ENCODE data around the gene KAT8.

KAT8 gene

GRCh38 chr16:31179747-31180459 is 62.4 kb downstream of the KAT8 start, which contains the start of gene FUS (continued):
- TF ChIP-seq, protein P1, sequence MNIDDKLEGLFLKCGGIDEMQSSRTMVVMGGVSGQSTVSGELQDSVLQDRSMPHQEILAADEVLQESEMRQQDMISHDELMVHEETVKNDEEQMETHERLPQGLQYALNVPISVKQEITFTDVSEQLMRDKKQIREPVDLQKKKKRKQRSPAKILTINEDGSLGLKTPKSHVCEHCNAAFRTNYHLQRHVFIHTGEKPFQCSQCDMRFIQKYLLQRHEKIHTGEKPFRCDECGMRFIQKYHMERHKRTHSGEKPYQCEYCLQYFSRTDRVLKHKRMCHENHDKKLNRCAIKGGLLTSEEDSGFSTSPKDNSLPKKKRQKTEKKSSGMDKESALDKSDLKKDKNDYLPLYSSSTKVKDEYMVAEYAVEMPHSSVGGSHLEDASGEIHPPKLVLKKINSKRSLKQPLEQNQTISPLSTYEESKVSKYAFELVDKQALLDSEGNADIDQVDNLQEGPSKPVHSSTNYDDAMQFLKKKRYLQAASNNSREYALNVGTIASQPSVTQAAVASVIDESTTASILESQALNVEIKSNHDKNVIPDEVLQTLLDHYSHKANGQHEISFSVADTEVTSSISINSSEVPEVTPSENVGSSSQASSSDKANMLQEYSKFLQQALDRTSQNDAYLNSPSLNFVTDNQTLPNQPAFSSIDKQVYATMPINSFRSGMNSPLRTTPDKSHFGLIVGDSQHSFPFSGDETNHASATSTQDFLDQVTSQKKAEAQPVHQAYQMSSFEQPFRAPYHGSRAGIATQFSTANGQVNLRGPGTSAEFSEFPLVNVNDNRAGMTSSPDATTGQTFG (tag by site-specific recombination; IDR thresholded peaks at IDR 0.05; ENCODE audit: borderline replicate concordance) = no peak
- TF ChIP-seq ZSCAN16 (tag by site-specific recombination; IDR thresholded peaks at IDR 0.05) (no peak), WT1 (tag by site-specific recombination; IDR thresholded peaks at IDR 0.05) (no peak), ZNF560 (tag by site-specific recombination; IDR thresholded peaks at IDR 0.05; ENCODE audit: borderline replicate concordance) (no peak), HOXC10 (CRISPR knock-in tag; IDR thresholded peaks at IDR 0.05) (no peak), ZNF324 (tag by site-specific recombination; IDR thresholded peaks at IDR 0.05) (peak; percentile 92), HOXD13 (CRISPR knock-in tag; IDR thresholded peaks at IDR 0.05; ENCODE audit: borderline replicate concordance) (no peak), ZNF10 (tag by site-specific recombination; IDR thresholded peaks at IDR 0.05) (peak; percentile 8; the same call in 1 of the 2 replicates), ZNF529 (tag by site-specific recombination; IDR thresholded peaks at IDR 0.05; ENCODE audit: insufficient replicate concordance) (no peak), ZIC2 (tag by site-specific recombination; IDR thresholded peaks at IDR 0.05) (peak; percentile 23; the same call in 1 of the 2 replicates), ZNF791 (tag by site-specific recombination; IDR thresholded peaks at IDR 0.05) (no peak), TRIM28 (IDR thresholded peaks at IDR 0.05; ENCODE audit: borderline replicate concordance, low read length) (peak; percentile 18; the same call in 1 of the 2 replicates), ZNF548 (tag by site-specific recombination; IDR thresholded peaks at IDR 0.05) (no peak), ZNF433 (tag by site-specific recombination; IDR thresholded peaks at IDR 0.05; ENCODE audit: low read depth) (no peak), ZNF266 (tag by site-specific recombination; IDR thresholded peaks at IDR 0.05; ENCODE audit: low read depth) (no peak), REPIN1 (tag by site-specific recombination; IDR thresholded peaks at IDR 0.05; ENCODE audit: low read depth) (peak; percentile 83), MZF1 (tag by site-specific recombination; IDR thresholded peaks at IDR 0.05; ENCODE audit: borderline replicate concordance) (no peak), ZNF23 (tag by site-specific recombination; IDR thresholded peaks at IDR 0.05; ENCODE audit: borderline replicate concordance) (no peak), ZSCAN23 (tag by site-specific recombination; IDR thresholded peaks at IDR 0.05) (peak; percentile 56; the same call in 1 of the 2 replicates), ZFP37 (tag by site-specific recombination; IDR thresholded peaks at IDR 0.05) (no peak; the same call in none of the 2 replicates), ZNF747 (tag by site-specific recombination; IDR thresholded peaks at IDR 0.05) (peak; percentile 89; the same call in 1 of the 2 replicates), ZNF626 (tag by site-specific recombination; IDR thresholded peaks at IDR 0.05) (no peak), ZNF391 (tag by site-specific recombination; IDR thresholded peaks at IDR 0.05; ENCODE audit: borderline replicate concordance, low read depth) (peak; percentile 92), ZSCAN30 (tag by site-specific recombination; IDR thresholded peaks at IDR 0.05) (peak; percentile 62), GLIS2 (tag by site-specific recombination; IDR thresholded peaks at IDR 0.05) (peak; percentile 89)
- TF ChIP-seq, protein P2, sequence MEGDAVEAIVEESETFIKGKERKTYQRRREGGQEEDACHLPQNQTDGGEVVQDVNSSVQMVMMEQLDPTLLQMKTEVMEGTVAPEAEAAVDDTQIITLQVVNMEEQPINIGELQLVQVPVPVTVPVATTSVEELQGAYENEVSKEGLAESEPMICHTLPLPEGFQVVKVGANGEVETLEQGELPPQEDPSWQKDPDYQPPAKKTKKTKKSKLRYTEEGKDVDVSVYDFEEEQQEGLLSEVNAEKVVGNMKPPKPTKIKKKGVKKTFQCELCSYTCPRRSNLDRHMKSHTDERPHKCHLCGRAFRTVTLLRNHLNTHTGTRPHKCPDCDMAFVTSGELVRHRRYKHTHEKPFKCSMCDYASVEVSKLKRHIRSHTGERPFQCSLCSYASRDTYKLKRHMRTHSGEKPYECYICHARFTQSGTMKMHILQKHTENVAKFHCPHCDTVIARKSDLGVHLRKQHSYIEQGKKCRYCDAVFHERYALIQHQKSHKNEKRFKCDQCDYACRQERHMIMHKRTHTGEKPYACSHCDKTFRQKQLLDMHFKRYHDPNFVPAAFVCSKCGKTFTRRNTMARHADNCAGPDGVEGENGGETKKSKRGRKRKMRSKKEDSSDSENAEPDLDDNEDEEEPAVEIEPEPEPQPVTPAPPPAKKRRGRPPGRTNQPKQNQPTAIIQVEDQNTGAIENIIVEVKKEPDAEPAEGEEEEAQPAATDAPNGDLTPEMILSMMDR (tag by site-specific recombination; IDR thresholded peaks at IDR 0.05) = peak; percentile 72; the same call in 1 of the 2 replicates
- TF ChIP-seq, protein P3, sequence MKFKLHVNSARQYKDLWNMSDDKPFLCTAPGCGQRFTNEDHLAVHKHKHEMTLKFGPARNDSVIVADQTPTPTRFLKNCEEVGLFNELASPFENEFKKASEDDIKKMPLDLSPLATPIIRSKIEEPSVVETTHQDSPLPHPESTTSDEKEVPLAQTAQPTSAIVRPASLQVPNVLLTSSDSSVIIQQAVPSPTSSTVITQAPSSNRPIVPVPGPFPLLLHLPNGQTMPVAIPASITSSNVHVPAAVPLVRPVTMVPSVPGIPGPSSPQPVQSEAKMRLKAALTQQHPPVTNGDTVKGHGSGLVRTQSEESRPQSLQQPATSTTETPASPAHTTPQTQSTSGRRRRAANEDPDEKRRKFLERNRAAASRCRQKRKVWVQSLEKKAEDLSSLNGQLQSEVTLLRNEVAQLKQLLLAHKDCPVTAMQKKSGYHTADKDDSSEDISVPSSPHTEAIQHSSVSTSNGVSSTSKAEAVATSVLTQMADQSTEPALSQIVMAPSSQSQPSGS (tag by site-specific recombination; IDR thresholded peaks at IDR 0.05; ENCODE audit: low read depth) = no peak
- TF ChIP-seq, protein P4, sequence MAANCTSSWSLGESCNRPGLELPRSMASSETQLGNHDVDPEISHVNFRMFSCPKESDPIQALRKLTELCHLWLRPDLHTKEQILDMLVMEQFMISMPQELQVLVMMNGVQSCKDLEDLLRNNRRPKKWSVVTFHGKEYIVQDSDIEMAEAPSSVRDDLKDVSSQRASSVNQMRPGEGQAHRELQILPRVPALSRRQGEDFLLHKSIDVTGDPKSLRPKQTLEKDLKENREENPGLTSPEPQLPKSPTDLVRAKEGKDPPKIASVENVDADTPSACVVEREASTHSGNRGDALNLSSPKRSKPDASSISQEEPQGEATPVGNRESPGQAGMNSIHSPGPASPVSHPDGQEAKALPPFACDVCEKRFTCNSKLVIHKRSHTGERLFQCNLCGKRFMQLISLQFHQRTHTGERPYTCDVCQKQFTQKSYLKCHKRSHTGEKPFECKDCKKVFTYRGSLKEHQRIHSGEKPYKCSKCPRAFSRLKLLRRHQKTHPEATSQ (tag by site-specific recombination; IDR thresholded peaks at IDR 0.05) = 0 out of 2 replicates have a peak, but pooled peaks have one; percentile 15
- TF ChIP-seq, protein P5, sequence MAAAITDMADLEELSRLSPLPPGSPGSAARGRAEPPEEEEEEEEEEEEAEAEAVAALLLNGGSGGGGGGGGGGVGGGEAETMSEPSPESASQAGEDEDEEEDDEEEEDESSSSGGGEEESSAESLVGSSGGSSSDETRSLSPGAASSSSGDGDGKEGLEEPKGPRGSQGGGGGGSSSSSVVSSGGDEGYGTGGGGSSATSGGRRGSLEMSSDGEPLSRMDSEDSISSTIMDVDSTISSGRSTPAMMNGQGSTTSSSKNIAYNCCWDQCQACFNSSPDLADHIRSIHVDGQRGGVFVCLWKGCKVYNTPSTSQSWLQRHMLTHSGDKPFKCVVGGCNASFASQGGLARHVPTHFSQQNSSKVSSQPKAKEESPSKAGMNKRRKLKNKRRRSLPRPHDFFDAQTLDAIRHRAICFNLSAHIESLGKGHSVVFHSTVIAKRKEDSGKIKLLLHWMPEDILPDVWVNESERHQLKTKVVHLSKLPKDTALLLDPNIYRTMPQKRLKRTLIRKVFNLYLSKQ (tag by site-specific recombination; IDR thresholded peaks at IDR 0.05; ENCODE audit: borderline replicate concordance) = no peak
- TF ChIP-seq, protein P6, sequence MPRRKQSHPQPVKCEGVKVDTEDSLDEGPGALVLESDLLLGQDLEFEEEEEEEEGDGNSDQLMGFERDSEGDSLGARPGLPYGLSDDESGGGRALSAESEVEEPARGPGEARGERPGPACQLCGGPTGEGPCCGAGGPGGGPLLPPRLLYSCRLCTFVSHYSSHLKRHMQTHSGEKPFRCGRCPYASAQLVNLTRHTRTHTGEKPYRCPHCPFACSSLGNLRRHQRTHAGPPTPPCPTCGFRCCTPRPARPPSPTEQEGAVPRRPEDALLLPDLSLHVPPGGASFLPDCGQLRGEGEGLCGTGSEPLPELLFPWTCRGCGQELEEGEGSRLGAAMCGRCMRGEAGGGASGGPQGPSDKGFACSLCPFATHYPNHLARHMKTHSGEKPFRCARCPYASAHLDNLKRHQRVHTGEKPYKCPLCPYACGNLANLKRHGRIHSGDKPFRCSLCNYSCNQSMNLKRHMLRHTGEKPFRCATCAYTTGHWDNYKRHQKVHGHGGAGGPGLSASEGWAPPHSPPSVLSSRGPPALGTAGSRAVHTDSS (tag by site-specific recombination; IDR thresholded peaks at IDR 0.05) = no peak

All from HEK293 (cell line).